Aorta (tissue), 5 donors: Measurements from ENCODE around the gene OR10K1. TPM values are rescaled to one million over a fixed set of nuclear protein-coding genes. Genes with fewer than 3 reads are reported as not detected.

Experiments used
- ATAC-seq: fragments of 200-7000 bp; cut with Tn5 transposase; one replicate; pipeline ENCODE4 v1.9.1; 2022; ENCODE audit warnings: moderate library complexity; ENCODE audit not compliant: low FRiP score
- DNase-seq, 2 donors: peaks; one replicate each; pipeline ENCODE4 v3.0.0-alpha.2; 2020
- H3K27ac ChIP-seq, 2 donors: one replicate each; pipeline ENCODE4 v1.5.1; 2013; ENCODE audit warnings: low read length in 2 of 2, mild to moderate bottlenecking in 2 of 2, moderate library complexity in 2 of 2, control low read depth in 1 of 2, inconsistent platforms in 1 of 2, low read depth in 1 of 2
- H3K27me3 ChIP-seq, 2 donors: one replicate each; pipeline ENCODE4 v1.6.1; 2013; ENCODE audit warnings: control low read depth in 1 of 2, low read length in 1 of 2, mild to moderate bottlenecking in 1 of 2, moderate library complexity in 1 of 2; ENCODE audit not compliant: insufficient read depth in 2 of 2, control insufficient read depth in 1 of 2
- H3K36me3 ChIP-seq, 2 donors: one replicate each; pipeline ENCODE4 v1.6.1; 2013; ENCODE audit warnings: control low read depth in 1 of 2, low read length in 1 of 2, mild to moderate bottlenecking in 1 of 2; ENCODE audit not compliant: insufficient read depth in 2 of 2, control insufficient read depth in 1 of 2
- H3K4me1 ChIP-seq, 2 donors: one replicate each; pipeline ENCODE4 v1.6.1; 2013; ENCODE audit warnings: low read length in 2 of 2, control low read depth in 1 of 2, mild to moderate bottlenecking in 1 of 2, moderate library complexity in 1 of 2; ENCODE audit not compliant: insufficient read depth in 2 of 2, control insufficient read depth in 1 of 2
- H3K4me3 ChIP-seq, 2 donors: one replicate each; pipeline ENCODE4 v1.5.1; 2013; ENCODE audit warnings: low read length in 2 of 2, control low read depth in 1 of 2, mild to moderate bottlenecking in 1 of 2
- H3K9me3 ChIP-seq: one replicate; pipeline ENCODE4 v1.6.1; 2013; ENCODE audit warnings: mild to moderate bottlenecking, low read length; ENCODE audit not compliant: control insufficient read depth
- whole genome bisulfite sequencing, 2 donors: extraction: QIAGEN DNeasy Blood & Tissue Kit; methylation state at CpG; one replicate each; pipeline ENCODE4 v1.1.7; 2013; 5-methylcytosine and 5-hydroxymethylcytosine counted together
- intact Hi-C, 2 donors: fragments of 100-400 bp; cut with DNase I; formaldehyde crosslinking; loops; one replicate each; pipeline versions ENCODE4 v1.14.2 to v1.15.0; 2022
- polyA plus RNA-seq, 2 donors: library from polyadenylated mRNA; stranded (reverse); fragments of 200-250 nt; gene quantifications; one replicate each; pipeline ENCODE4 v1.2.3, GENCODE V29; 2013
- total RNA-seq, 2 donors: library from RNA; stranded (reverse); fragmentation: NEBNext Ultra II Directional; extraction: Animal tissue kit (Norgen Biotek cat#: 25700); gene quantifications; one replicate each; pipeline ENCODE4 v1.2.1, GENCODE V29; 2021
- donor health status: healthy with polysubstance abuse.
- donor health status: Bipolar disorder and iron deficiency.
- donor health status: DM: no; HTN: no; CAD: no.
- donor health status: DM: no; HTN: no; CAD: no.
- donor health status: DM: yes; HTN: yes; CAD: no.

Gene OR10K1
- total and polyA plus RNA-seq, 4 donors = 0.09 TPM; not detected in 3

- no peak overlapping the region for H3K27ac ChIP-seq
- DNase-seq (no peak), ATAC-seq (no peak)
- H3K4me1 ChIP-seq = peaks cover 0 to 4% of the 10 kb centered on the region in 2 donors
- intact Hi-C loops = no loop called here
- H3K27me3 ChIP-seq = no peaks in the 10 kb centered on the region
- no peak overlapping the region for H3K4me3 ChIP-seq
- 48 to 73% methylated on average over 1 of the region's 1 CpG for WGBS, 2 donors
- H3K36me3 ChIP-seq = no peaks in the 10 kb centered on the region
- no peaks in the 10 kb centered on the region for H3K9me3 ChIP-seq
Measured at GRCh38 chr1:158506369-158506987, 44.8 kb downstream of the OR10K1 start.

DNA sequence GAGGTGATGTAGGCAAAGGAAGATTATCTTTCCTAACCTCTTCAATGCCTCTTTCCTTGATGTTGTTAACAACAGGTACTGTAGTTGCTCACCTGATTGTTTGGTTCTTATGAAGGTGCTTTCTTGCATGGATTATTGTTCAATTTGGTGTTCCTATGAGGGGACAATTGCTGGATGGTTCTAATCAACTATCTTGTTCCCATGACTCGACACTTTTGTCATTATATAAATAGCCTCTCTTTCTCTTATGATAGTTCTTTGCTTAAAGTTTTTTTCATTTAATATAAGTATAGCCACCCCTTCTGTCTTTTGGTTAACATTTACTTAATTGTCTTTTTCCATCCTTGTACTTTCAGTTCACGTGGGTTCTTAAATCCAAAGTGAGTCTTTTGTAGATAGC lies 45.9 kb downstream of the OR10K1 start:
- Histone ChIP-seq H3K4me1 (peaks cover 0 to 4% of the 10 kb centered on the region in 2 donors), H3K27ac (no peak overlapping the region), H3K27me3 (no peaks in the 10 kb centered on the region), H3K36me3 (no peaks in the 10 kb centered on the region), H3K9me3 (no peaks in the 10 kb centered on the region), H3K4me3 (no peak overlapping the region)
- intact Hi-C loops = no loop called here
- no peak for DNase-seq
- WGBS, 2 donors = 92 to 95% methylated on average over 2 of the region's 2 CpGs
- no peak for ATAC-seq

DNA sequence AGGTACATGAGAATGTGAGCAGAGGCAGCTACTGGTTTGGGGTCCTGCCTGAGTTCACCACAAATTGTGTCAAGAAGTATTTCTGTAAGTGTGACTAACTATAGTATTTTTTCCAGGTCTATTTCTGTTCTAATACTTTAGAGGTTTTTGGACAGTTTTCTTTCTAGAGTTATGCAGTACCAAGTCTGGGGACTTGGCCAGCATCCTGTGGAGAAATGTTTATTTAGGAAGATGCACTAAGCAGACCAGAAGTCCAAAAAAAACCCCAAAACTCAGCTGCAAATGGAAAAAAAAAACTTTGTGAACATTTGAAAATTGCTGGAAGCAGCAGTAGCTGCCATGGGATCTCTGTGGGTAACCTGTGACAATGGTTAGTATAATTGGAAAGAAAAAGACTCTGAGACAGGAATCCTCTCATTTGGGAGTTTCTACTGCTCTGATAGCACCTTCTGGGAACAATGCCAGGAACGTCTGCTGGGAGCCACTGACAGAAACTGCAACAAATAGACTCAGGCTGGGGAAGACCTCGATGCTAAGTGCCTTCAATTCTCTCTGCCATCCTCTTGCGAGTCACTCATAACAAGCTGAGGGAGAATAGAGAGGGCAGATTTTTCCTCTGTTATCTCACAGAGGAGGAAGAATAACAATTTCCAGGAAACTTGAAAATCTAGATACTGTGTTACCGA lies 48.0 kb downstream of the OR10K1 start:
- Histone ChIP-seq H3K4me1 (peaks cover 0 to 4% of the 10 kb centered on the region in 2 donors), H3K4me3 (no peak overlapping the region), H3K9me3 (no peaks in the 10 kb centered on the region), H3K27me3 (no peaks in the 10 kb centered on the region), H3K36me3 (no peaks in the 10 kb centered on the region), H3K27ac (no peak overlapping the region)
- peak in 1 of 2 donors; percentile 49 for DNase-seq
- ATAC-seq = peak; percentile 77
- intact Hi-C loops = loop anchor here in 1 of 2 donors (10.0 kb wide), 1 partner anchor 325 kb away; the partner anchor contains the start of gene CD1D
- 4% methylated on average over 4 of the region's 4 CpGs for WGBS, 2 donors

DNA sequence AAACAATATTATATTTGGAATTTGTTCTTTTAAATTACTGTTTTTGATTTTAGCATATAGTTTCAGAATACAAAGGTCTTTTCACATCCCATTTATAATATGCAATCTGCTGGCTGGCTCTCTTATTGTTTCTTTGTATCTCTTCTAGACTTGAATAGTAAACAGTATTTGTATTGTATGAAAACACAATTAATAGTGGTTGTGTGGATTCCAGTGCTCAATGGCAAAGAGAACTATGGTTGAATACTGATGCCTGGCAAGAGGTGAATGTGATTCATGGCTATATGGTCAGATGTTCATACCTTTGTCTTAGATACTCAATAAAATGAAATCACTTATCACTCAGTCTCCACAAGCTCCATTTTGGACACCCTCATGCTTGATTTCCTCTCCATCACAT lies 55.3 kb downstream of the OR10K1 start:
- Histone ChIP-seq H3K9me3 (peaks cover 4% of the 10 kb centered on the region), H3K4me1 (no peaks in the 10 kb centered on the region), H3K27ac (no peak overlapping the region), H3K27me3 (no peaks in the 10 kb centered on the region), H3K4me3 (no peak overlapping the region), H3K36me3 (no peaks in the 10 kb centered on the region)
- DNase-seq (no peak), ATAC-seq (no peak)
- intact Hi-C loops = loop anchor here in 1 of 2 donors (10.0 kb wide), 1 partner anchor 332 kb away; the partner anchor contains the start of gene CD1D

Other genes with a start within 250 kb of the OR10K1 start
- not detected for gene CD1A, start 207.4 kb upstream of the OR10K1 start, total RNA-seq
- gene CD1A, start 207.4 kb upstream of the OR10K1 start, polyA plus RNA-seq = under 1 TPM in 1 of 2 donors, not detected in 1; 0.20 TPM
- 1 to 10 TPM in 1 of 2 donors, not detected in 1; 1.3 TPM for gene CD1C, start 171.9 kb upstream of the OR10K1 start, total RNA-seq
- under 1 TPM in 1 of 2 donors, not detected in 1; 0.25 TPM for gene CD1C, start 171.9 kb upstream of the OR10K1 start, polyA plus RNA-seq
- gene CD1B, start 130.3 kb upstream of the OR10K1 start, total RNA-seq = not detected
- gene CD1B, start 130.3 kb upstream of the OR10K1 start, polyA plus RNA-seq = not detected
- not detected for gene CD1E, start 107.9 kb upstream of the OR10K1 start, total RNA-seq
- not detected for gene CD1E, start 107.9 kb upstream of the OR10K1 start, polyA plus RNA-seq
- gene OR10T2, start 62.4 kb upstream of the OR10K1 start, total RNA-seq = not detected
- gene OR10T2, start 62.4 kb upstream of the OR10K1 start, polyA plus RNA-seq = not detected
- gene OR10K2, start 35.6 kb upstream of the OR10K1 start, total RNA-seq = not detected
- gene OR10K2, start 35.6 kb upstream of the OR10K1 start, polyA plus RNA-seq = not detected
- gene OR10R2, start 10.4 kb downstream of the OR10K1 start, total RNA-seq = not detected
- not detected for gene OR10R2, start 10.4 kb downstream of the OR10K1 start, polyA plus RNA-seq
- not detected for gene OR6Y1, start 92.6 kb downstream of the OR10K1 start, total RNA-seq
- under 1 TPM in 1 of 2 donors, not detected in 1; 0.50 TPM for gene OR6Y1, start 92.6 kb downstream of the OR10K1 start, polyA plus RNA-seq
- gene OR6P1, start 108.7 kb downstream of the OR10K1 start, total RNA-seq = not detected
- under 1 TPM in 1 of 2 donors, not detected in 1; 0.13 TPM for gene OR6P1, start 108.7 kb downstream of the OR10K1 start, polyA plus RNA-seq
- gene OR10X1, start 118.1 kb downstream of the OR10K1 start, total RNA-seq = not detected
- gene OR10X1, start 118.1 kb downstream of the OR10K1 start, polyA plus RNA-seq = not detected
- gene OR10Z1, start 143.4 kb downstream of the OR10K1 start, total RNA-seq = not detected
- gene OR10Z1, start 143.4 kb downstream of the OR10K1 start, polyA plus RNA-seq = not detected
- 1 to 10 TPM in 1 of 2 donors, not detected in 1; 1.2 TPM for gene SPTA1, start 224.9 kb downstream of the OR10K1 start, total RNA-seq
- gene SPTA1, start 224.9 kb downstream of the OR10K1 start, polyA plus RNA-seq = not detected
- not detected for gene OR6K2, start 238.8 kb downstream of the OR10K1 start, total RNA-seq
- gene OR6K2, start 238.8 kb downstream of the OR10K1 start, polyA plus RNA-seq = not detected